Activated naive CD4-positive, alpha-beta T cell treated with anti-CD3 and anti-CD28 coated beads, Interleukin-2, amount 50 U/mL, for 72 hours (primary cell): Measurements from ENCODE around the gene SEMA5B. TPM values are rescaled to one million over a fixed set of nuclear protein-coding genes. Genes with fewer than 3 reads are reported as not detected.

Source experiments
- ATAC-seq, 2 donors: fragments of 150-1000 bp; cut with Tn5 transposase; 2 replicates each; pipeline ENCODE4 v1.10.0; 2021; ENCODE audit warnings: mild to moderate bottlenecking in 2 of 2, moderate library complexity in 2 of 2
- DNase-seq, 2 donors: peaks; one replicate each; pipeline ENCODE4 v3.0.0; 2021 to 2022; ENCODE audit warnings: low spot score in 2 of 2
- H3K27ac Mint-ChIP-seq, 2 donors: one replicate each; pipeline ENCODE4 v1.8.0; 2022; ENCODE audit warnings: mild to moderate bottlenecking in 2 of 2, mixed read lengths in 2 of 2
- H3K36me3 Mint-ChIP-seq, 2 donors: one replicate each; pipeline ENCODE4 v1.8.0; 2022; ENCODE audit warnings: mixed read lengths in 2 of 2
- H3K9me3 Mint-ChIP-seq, 2 donors: one replicate each; pipeline ENCODE4 v1.8.0; 2022; ENCODE audit warnings: mixed read lengths in 2 of 2
- total RNA-seq, 2 donors: library from RNA; stranded (reverse); gene quantifications; one replicate each; pipeline ENCODE4 v1.2.3, GENCODE V29; 2022

The SEMA5B gene
- total RNA-seq = not detected

- peak in 1 of 2 donors; percentile 47 for DNase-seq
Measured at GRCh38 chr3:123027292-123028232, at the start of gene SEMA5B. TSS of gene SEMA5B (minus strand) at chr3:123027763. CDS start at chr3:122961263, 66,500 bp downstream.

GRCh38 chr3:123076496-123077418 is 49.2 kb upstream of the SEMA5B start:
- Mint-ChIP-seq H3K36me3 (no peaks in the 10 kb centered on the region), H3K9me3 (no peaks in the 10 kb centered on the region), H3K27ac (peak overlapping the region in 1 of 2 donors; percentile 32)
- no peak for DNase-seq
- peak in 1 of 2 donors; percentile 35 for ATAC-seq

More at GRCh38 chr3:123027292-123028232, at the start of gene SEMA5B:
- H3K9me3 Mint-ChIP-seq = no peaks in the 10 kb centered on the region
- peaks cover 0 to 6% of the 10 kb centered on the region in 2 donors for H3K36me3 Mint-ChIP-seq
- peak; percentile 41 to 68 for ATAC-seq
- no peak within 1 kb of the TSS for H3K27ac Mint-ChIP-seq

GRCh38 chr3:123076112-123076495 is 48.5 kb upstream of the SEMA5B start:
- ATAC-seq = no peak
- DNase-seq = no peak
- H3K36me3 Mint-ChIP-seq = no peaks in the 10 kb centered on the region

GRCh38 chr3:123075359-123075758 is 47.8 kb upstream of the SEMA5B start:
- no peak for DNase-seq
- no peaks in the 10 kb centered on the region for H3K9me3 Mint-ChIP-seq
- no peaks in the 10 kb centered on the region for H3K36me3 Mint-ChIP-seq
- H3K27ac Mint-ChIP-seq = peak overlapping the region; percentile 13 to 62
- no peak for ATAC-seq

More at GRCh38 chr3:123076112-123076495, 48.5 kb upstream of the SEMA5B start:
- Mint-ChIP-seq H3K9me3 (no peaks in the 10 kb centered on the region), H3K27ac (peak overlapping the region; percentile 13 to 18)

GRCh38 chr3:123072564-123072963 is 45.0 kb upstream of the SEMA5B start:
- Mint-ChIP-seq H3K36me3 (peaks cover 0 to 8% of the 10 kb centered on the region in 2 donors), H3K9me3 (no peaks in the 10 kb centered on the region), H3K27ac (no peak overlapping the region)
- DNase-seq (no peak), ATAC-seq (no peak)

- DNase-seq = no peak
- Mint-ChIP-seq H3K9me3 (no peaks in the 10 kb centered on the region), H3K36me3 (peaks cover 0 to 8% of the 10 kb centered on the region in 2 donors), H3K27ac (no peak overlapping the region)
- no peak for ATAC-seq
Measured at GRCh38 chr3:123072152-123072551, 44.6 kb upstream of the SEMA5B start.

- DNase-seq (no peak), ATAC-seq (no peak)
- H3K9me3 Mint-ChIP-seq = no peaks in the 10 kb centered on the region
- no peak overlapping the region for H3K27ac Mint-ChIP-seq
- H3K36me3 Mint-ChIP-seq = peaks cover 0 to 12% of the 10 kb centered on the region in 2 donors
Measured at GRCh38 chr3:123071581-123071980, 44.0 kb upstream of the SEMA5B start.

GRCh38 chr3:123071146-123071545 is 43.6 kb upstream of the SEMA5B start:
- DNase-seq = no peak
- H3K36me3 Mint-ChIP-seq = peaks cover 0 to 14% of the 10 kb centered on the region in 2 donors
- no peaks in the 10 kb centered on the region for H3K9me3 Mint-ChIP-seq
- ATAC-seq = no peak
- no peak overlapping the region for H3K27ac Mint-ChIP-seq

GRCh38 chr3:123070510-123070909 is 42.9 kb upstream of the SEMA5B start:
- H3K36me3 Mint-ChIP-seq = peaks cover 0 to 14% of the 10 kb centered on the region in 2 donors
- H3K27ac Mint-ChIP-seq = no peak overlapping the region
- no peaks in the 10 kb centered on the region for H3K9me3 Mint-ChIP-seq
- DNase-seq (no peak), ATAC-seq (no peak)

- H3K36me3 Mint-ChIP-seq = peaks cover 0 to 14% of the 10 kb centered on the region in 2 donors
- ATAC-seq = no peak
- DNase-seq = no peak
- no peak overlapping the region for H3K27ac Mint-ChIP-seq
- H3K9me3 Mint-ChIP-seq = no peaks in the 10 kb centered on the region
Measured at GRCh38 chr3:123068601-123069381, 41.2 kb upstream of the SEMA5B start.

GRCh38 chr3:123067689-123068600 is 40.4 kb upstream of the SEMA5B start:
- Mint-ChIP-seq H3K36me3 (peaks cover 0 to 14% of the 10 kb centered on the region in 2 donors), H3K27ac (peak overlapping the region; percentile 63 to 78), H3K9me3 (no peaks in the 10 kb centered on the region)
- ATAC-seq (peak; percentile 34 to 41), DNase-seq (no peak)

- H3K36me3 Mint-ChIP-seq = peaks cover 0 to 14% of the 10 kb centered on the region in 2 donors
- DNase-seq (peak; percentile 67 to 71), ATAC-seq (peak; percentile 73 to 85)
- peak within 1 kb of the TSS in 1 of 2 donors; percentile 78 for H3K27ac Mint-ChIP-seq
- no peaks in the 10 kb centered on the region for H3K9me3 Mint-ChIP-seq
Measured at GRCh38 chr3:123066896-123067688, 39.5 kb upstream of the SEMA5B start, which contains the start of gene PDIA5. TSS of gene PDIA5 (plus strand) at chr3:123067025. CDS start at chr3:123067165, 140 bp downstream.

- Mint-ChIP-seq H3K9me3 (no peaks in the 10 kb centered on the region), H3K36me3 (peaks cover 0 to 14% of the 10 kb centered on the region in 2 donors), H3K27ac (peak overlapping the region in 1 of 2 donors; percentile 78)
- ATAC-seq (no peak), DNase-seq (no peak)
Measured at GRCh38 chr3:123066599-123066895, 39.0 kb upstream of the SEMA5B start.

GRCh38 chr3:123064914-123065313 is 37.4 kb upstream of the SEMA5B start:
- H3K36me3 Mint-ChIP-seq = peaks cover 0 to 14% of the 10 kb centered on the region in 2 donors
- H3K9me3 Mint-ChIP-seq = no peaks in the 10 kb centered on the region
- no peak overlapping the region for H3K27ac Mint-ChIP-seq
- ATAC-seq (peak; percentile 58 to 75), DNase-seq (no peak)
